Spleen (tissue), 7 donors: ENCODE measurements around the gene LRRC74B.

ENCODE experiments used
- POLR2A ChIP-seq, 3 donors: fragments of 450-650 bp; IDR thresholded peaks; one replicate each; pipeline ENCODE4 v1.5.1; 2017; ENCODE audit warnings: antibody characterized with exemption in 3 of 3, mild to moderate bottlenecking in 1 of 3
- TF ChIP-seq, protein P1 (sequence below), 11 experiments: fragments of 200-600 bp in 7 of 11; fragments of 450-650 bp in 4 of 11; sonication (generic) in 4 of 11; IDR thresholded peaks in 8 of 11; conservative IDR thresholded peaks in 3 of 11; 1 replicate in 7 of 11; 2 replicates in 4 of 11; pipeline versions ENCODE4 v1.4.0 to v1.8.0; 2016 to 2021; ENCODE audit warnings: antibody characterized with exemption in 11 of 11, inconsistent platforms in 4 of 11, mild to moderate bottlenecking in 1 of 11
- donor health status: DM: no; HTN: no; CAD: no; lungs with moderate emphysema.
- donor health status: DM: no; HTN: no; CAD: no.
- donor health status: DM: no; HTN: no; CAD: no.

DNA sequence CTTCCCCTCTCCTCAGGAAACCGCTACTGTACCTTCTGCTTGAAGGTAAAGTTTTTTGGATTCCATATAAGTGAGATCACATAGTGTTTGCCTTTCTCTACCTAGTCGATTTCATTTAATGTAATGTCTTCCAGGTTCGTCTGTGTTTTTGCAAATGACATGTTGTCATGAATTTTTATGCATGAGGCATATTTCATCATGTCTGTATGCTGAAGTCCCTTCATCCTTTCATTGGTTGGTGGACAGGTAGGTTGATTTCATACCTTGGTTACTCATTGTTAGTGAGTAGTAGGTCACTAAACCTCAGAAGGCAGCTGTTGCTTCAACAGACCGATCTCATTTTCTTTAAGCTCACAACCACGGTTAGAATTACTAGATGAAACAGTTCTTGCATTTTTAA is 60.3 kb downstream of the LRRC74B start:
- TF ChIP-seq, protein P1, sequence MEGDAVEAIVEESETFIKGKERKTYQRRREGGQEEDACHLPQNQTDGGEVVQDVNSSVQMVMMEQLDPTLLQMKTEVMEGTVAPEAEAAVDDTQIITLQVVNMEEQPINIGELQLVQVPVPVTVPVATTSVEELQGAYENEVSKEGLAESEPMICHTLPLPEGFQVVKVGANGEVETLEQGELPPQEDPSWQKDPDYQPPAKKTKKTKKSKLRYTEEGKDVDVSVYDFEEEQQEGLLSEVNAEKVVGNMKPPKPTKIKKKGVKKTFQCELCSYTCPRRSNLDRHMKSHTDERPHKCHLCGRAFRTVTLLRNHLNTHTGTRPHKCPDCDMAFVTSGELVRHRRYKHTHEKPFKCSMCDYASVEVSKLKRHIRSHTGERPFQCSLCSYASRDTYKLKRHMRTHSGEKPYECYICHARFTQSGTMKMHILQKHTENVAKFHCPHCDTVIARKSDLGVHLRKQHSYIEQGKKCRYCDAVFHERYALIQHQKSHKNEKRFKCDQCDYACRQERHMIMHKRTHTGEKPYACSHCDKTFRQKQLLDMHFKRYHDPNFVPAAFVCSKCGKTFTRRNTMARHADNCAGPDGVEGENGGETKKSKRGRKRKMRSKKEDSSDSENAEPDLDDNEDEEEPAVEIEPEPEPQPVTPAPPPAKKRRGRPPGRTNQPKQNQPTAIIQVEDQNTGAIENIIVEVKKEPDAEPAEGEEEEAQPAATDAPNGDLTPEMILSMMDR (IDR thresholded peaks at IDR 0.05 in 8 of 11, conservative IDR thresholded peaks at IDR 0.05 in 3 of 11): no peak
- no peak for TF ChIP-seq POLR2A (IDR thresholded peaks at IDR 0.05)
